HEK293 (cell line): ENCODE measurements around the gene PAX3.

Experiments
- CTCF ChIA-PET: fragments of 350-600 bp; formaldehyde crosslinking; extraction: SDS; loops from one replicate; lab custom pipeline; 2021; ENCODE audit warnings: antibody characterized with exemption; lab: Yijun Ruan, JAX
- POLR2A ChIA-PET: fragments of 300-600 bp; formaldehyde crosslinking; extraction: SDS; loops from one replicate; lab custom pipeline; 2020; ENCODE audit warnings: antibody characterized with exemption, inconsistent platforms; lab: Yijun Ruan, JAX
- H3K27ac ChIP-seq: fragments of 200-500 bp; sonication (Bioruptor generic); 2 replicates; pipeline ENCODE4 v1.5.1; 2014; ENCODE audit warnings: low read depth, low read length, control low read depth, inconsistent platforms; ENCODE audit errors: extremely low read depth
- H3K36me3 ChIP-seq, 2 experiments: fragments of 200-500 bp in 1 of 2; sonication (Bioruptor generic) in 1 of 2; 1 replicate in 1 of 2; 2 replicates in 1 of 2; pipeline ENCODE4 v1.5.1; 2014 to 2017; ENCODE audit warnings: inconsistent platforms in 2 of 2, low read length in 2 of 2; ENCODE audit not compliant: control insufficient read depth in 2 of 2, insufficient read depth in 1 of 2
- H3K4me1 ChIP-seq: fragments of 200-500 bp; sonication (Bioruptor generic); 2 replicates; pipeline ENCODE4 v1.5.1; 2014; ENCODE audit warnings: mild to moderate bottlenecking, low read length, inconsistent platforms; ENCODE audit not compliant: control insufficient read depth, insufficient read depth
- H3K4me3 ChIP-seq: 2 replicates; pipeline ENCODE4 v1.5.1; 2011; ENCODE audit warnings: low read depth, mild to moderate bottlenecking, control low read depth, low read length, moderate library complexity
- H3K9me3 ChIP-seq: fragments of 200-500 bp; sonication (Bioruptor generic); 2 replicates; pipeline ENCODE4 v1.5.1; 2014; ENCODE audit warnings: low read depth, low read length, inconsistent platforms; ENCODE audit not compliant: control insufficient read depth, insufficient read depth
- CTCF ChIP-seq: fragments of 450-650 bp; formaldehyde crosslinking; IDR thresholded peaks from 2 replicates; pipeline ENCODE4 v1.5.1; 2016; ENCODE audit warnings: missing biosample characterization, missing genetic modification characterization
- GLIS1 ChIP-seq: fragments of 450-650 bp; formaldehyde crosslinking; IDR thresholded peaks from 2 replicates; pipeline ENCODE4 v1.5.1; 2016; ENCODE audit warnings: missing biosample characterization, missing genetic modification characterization
- HOXA7 ChIP-seq: sonication (generic); formaldehyde crosslinking; IDR thresholded peaks from 2 replicates; pipeline ENCODE4 v1.8.1; 2022; ENCODE audit warnings: missing genetic modification reagents, borderline replicate concordance
- IKZF3 ChIP-seq: fragments of 450-650 bp; IDR thresholded peaks from 2 replicates; pipeline ENCODE4 v1.5.0; 2018; ENCODE audit warnings: missing biosample characterization, mild to moderate bottlenecking, missing genetic modification characterization, moderate library complexity
- MYNN ChIP-seq: fragments of 450-650 bp; formaldehyde crosslinking; IDR thresholded peaks from 2 replicates; pipeline ENCODE4 v1.5.1; 2016; ENCODE audit warnings: missing biosample characterization, missing genetic modification characterization, borderline replicate concordance
- MZF1 ChIP-seq: fragments of 450-650 bp; formaldehyde crosslinking; IDR thresholded peaks from 2 replicates; pipeline ENCODE4 v1.5.1; 2017; ENCODE audit warnings: missing biosample characterization, missing genetic modification characterization, borderline replicate concordance
- OSR2 ChIP-seq: fragments of 450-650 bp; formaldehyde crosslinking; IDR thresholded peaks from 2 replicates; pipeline ENCODE4 v1.5.1; 2016; ENCODE audit warnings: missing biosample characterization, missing genetic modification characterization
- PBX3 ChIP-seq: sonication (generic); formaldehyde crosslinking; IDR thresholded peaks from 2 replicates; pipeline ENCODE4 v1.8.1; 2022; ENCODE audit warnings: mild to moderate bottlenecking, moderate library complexity, missing genetic modification reagents
- PRDM4 ChIP-seq: fragments of 450-650 bp; formaldehyde crosslinking; IDR thresholded peaks from 2 replicates; pipeline ENCODE4 v1.5.1; 2017; ENCODE audit warnings: missing biosample characterization, missing genetic modification characterization
- RBAK ChIP-seq: fragments of 450-650 bp; formaldehyde crosslinking; IDR thresholded peaks from 2 replicates; pipeline ENCODE4 v1.5.1; 2016; ENCODE audit warnings: missing biosample characterization, missing genetic modification characterization
- SCRT2 ChIP-seq: fragments of 450-650 bp; formaldehyde crosslinking; IDR thresholded peaks from 2 replicates; pipeline ENCODE4 v1.5.1; 2016; ENCODE audit warnings: missing biosample characterization, missing genetic modification characterization
- TRIM28 ChIP-seq: IDR thresholded peaks from 2 replicates; pipeline ENCODE4 v1.6.1; 2011; ENCODE audit warnings: low read length, control low read depth, borderline replicate concordance
- WT1 ChIP-seq: fragments of 450-650 bp; formaldehyde crosslinking; IDR thresholded peaks from 2 replicates; pipeline ENCODE4 v1.5.1; 2016; ENCODE audit warnings: missing biosample characterization, missing genetic modification characterization
- ZBTB17 ChIP-seq: fragments of 450-650 bp; formaldehyde crosslinking; IDR thresholded peaks from 2 replicates; pipeline ENCODE4 v1.5.1; 2016; ENCODE audit warnings: missing biosample characterization, missing genetic modification characterization
- ZNF18 ChIP-seq: fragments of 450-650 bp; formaldehyde crosslinking; IDR thresholded peaks from 2 replicates; pipeline ENCODE4 v1.5.1; 2016; ENCODE audit warnings: missing biosample characterization, missing genetic modification characterization
- ZNF19 ChIP-seq: fragments of 450-650 bp; formaldehyde crosslinking; IDR thresholded peaks from 2 replicates; pipeline ENCODE4; 2016; ENCODE audit warnings: missing biosample characterization, missing genetic modification characterization, low read depth
- ZNF266 ChIP-seq: fragments of 450-650 bp; formaldehyde crosslinking; IDR thresholded peaks from 2 replicates; pipeline ENCODE4 v1.5.1; 2016; ENCODE audit warnings: missing biosample characterization, missing genetic modification characterization, low read depth
- ZNF302 ChIP-seq: fragments of 450-650 bp; formaldehyde crosslinking; IDR thresholded peaks from 2 replicates; pipeline ENCODE4 v1.5.1; 2016; ENCODE audit warnings: missing biosample characterization, missing genetic modification characterization, low read depth
- ZNF324 ChIP-seq: fragments of 450-650 bp; formaldehyde crosslinking; IDR thresholded peaks from 2 replicates; pipeline ENCODE4 v1.5.1; 2016; ENCODE audit warnings: missing biosample characterization, missing genetic modification characterization
- ZNF366 ChIP-seq: fragments of 450-650 bp; formaldehyde crosslinking; conservative IDR thresholded peaks from 2 replicates; pipeline ENCODE4 v1.5.1; 2016; ENCODE audit warnings: missing biosample characterization, missing genetic modification characterization
- ZNF488 ChIP-seq: fragments of 450-650 bp; formaldehyde crosslinking; IDR thresholded peaks from 2 replicates; pipeline ENCODE4 v1.5.1; 2016; ENCODE audit warnings: missing biosample characterization, missing genetic modification characterization
- ZNF513 ChIP-seq: fragments of 450-650 bp; IDR thresholded peaks from 2 replicates; pipeline ENCODE4 v1.5.1; 2018; ENCODE audit warnings: missing biosample characterization, missing genetic modification characterization
- ZNF514 ChIP-seq: fragments of 450-650 bp; formaldehyde crosslinking; IDR thresholded peaks from 2 replicates; pipeline ENCODE4 v1.5.1; 2016; ENCODE audit warnings: missing biosample characterization, missing genetic modification characterization
- ZNF544 ChIP-seq: fragments of 450-650 bp; formaldehyde crosslinking; IDR thresholded peaks from 2 replicates; pipeline ENCODE4 v1.5.0; 2017; ENCODE audit warnings: missing biosample characterization, missing genetic modification characterization
- ZNF624 ChIP-seq: fragments of 450-650 bp; formaldehyde crosslinking; IDR thresholded peaks from 2 replicates; pipeline ENCODE4 v1.5.1; 2017; ENCODE audit warnings: missing biosample characterization, missing genetic modification characterization
- ZNF626 ChIP-seq: fragments of 450-650 bp; sonication (Bioruptor Pico); formaldehyde crosslinking; IDR thresholded peaks from 2 replicates; pipeline ENCODE4 v1.5.1; 2018; ENCODE audit warnings: missing biosample characterization, missing genetic modification characterization, inconsistent platforms
- ZNF785 ChIP-seq: fragments of 450-650 bp; formaldehyde crosslinking; IDR thresholded peaks from 2 replicates; pipeline ENCODE4 v1.5.1; 2016; ENCODE audit warnings: missing biosample characterization, missing genetic modification characterization
- ZNF837 ChIP-seq: fragments of 450-650 bp; formaldehyde crosslinking; IDR thresholded peaks from 2 replicates; pipeline ENCODE4 v1.5.1; 2016; ENCODE audit warnings: missing biosample characterization, missing genetic modification characterization
- ZXDB ChIP-seq: fragments of 450-650 bp; formaldehyde crosslinking; IDR thresholded peaks from 2 replicates; pipeline ENCODE4 v1.5.1; 2016; ENCODE audit warnings: missing biosample characterization, missing genetic modification characterization

Gene PAX3

GRCh38 chr2:222241128-222241870 lies 57.5 kb downstream of the PAX3 start (continued):
- TF ChIP-seq PRDM4 (tag by site-specific recombination) (peak; percentile 75), TRIM28 (peak; percentile 51; the same call in 1 of the 2 replicates), ZNF18 (tag by site-specific recombination) (peak; percentile 27; the same call in 1 of the 2 replicates), ZNF366 (tag by site-specific recombination) (0 out of 2 replicates have a peak, but pooled peaks have one; percentile 24), OSR2 (tag by site-specific recombination) (peak; percentile 95), IKZF3 (tag by site-specific recombination) (peak; percentile 25; the same call in 1 of the 2 replicates), ZNF513 (tag by site-specific recombination) (0 out of 2 replicates have a peak, but pooled peaks have one; percentile 5), MZF1 (peak; percentile 39; the same call in 1 of the 2 replicates), ZNF785 (tag by site-specific recombination) (no peak), ZXDB (tag by site-specific recombination) (peak; percentile 72), ZNF266 (tag by site-specific recombination) (no peak), MYNN (tag by site-specific recombination) (peak; percentile 88)

GRCh38 chr2:222240676-222241049 lies 58.1 kb downstream of the PAX3 start:
- POLR2A ChIA-PET, result no interaction called here
- Histone ChIP-seq H3K4me3 (no peak overlapping the region), H3K27ac (no peak overlapping the region; the same call in 1 of the 2 replicates), H3K36me3 (peaks cover 0 to 3% of the 10 kb centered on the region in 2 experiments; a peak in 1 of 3 replicates), H3K9me3 (no peaks in the 10 kb centered on the region), H3K4me1 (peaks cover 26% of the 10 kb centered on the region)
- CTCF ChIA-PET, result no interaction called here
- TF ChIP-seq RBAK (tag by site-specific recombination), result no peak
- no peak for TF ChIP-seq ZNF624 (tag by site-specific recombination)
- no peak for TF ChIP-seq ZNF19
- TF ChIP-seq CTCF (tag by site-specific recombination), result no peak
- TF ChIP-seq ZNF544 (tag by site-specific recombination), result no peak
- no peak for TF ChIP-seq SCRT2 (tag by site-specific recombination)
- no peak for TF ChIP-seq GLIS1 (tag by site-specific recombination)
- no peak for TF ChIP-seq ZNF626 (tag by site-specific recombination)
- TF ChIP-seq ZNF488 (tag by site-specific recombination), result no peak
- TF ChIP-seq WT1, result no peak
- no peak for TF ChIP-seq ZNF837 (tag by site-specific recombination)
- TF ChIP-seq HOXA7 (CRISPR knock-in tag), result no peak
- no peak for TF ChIP-seq ZBTB17 (tag by site-specific recombination)
- no peak for TF ChIP-seq ZNF324 (tag by site-specific recombination)
- TF ChIP-seq PBX3, result no peak
- no peak for TF ChIP-seq ZNF302 (tag by site-specific recombination)
- no peak for TF ChIP-seq ZNF514 (tag by site-specific recombination)
